ENCODE measurements around the gene E4F1. TPM values are rescaled to one million over a fixed set of nuclear protein-coding genes. Genes with fewer than 3 reads are reported as not detected.

The E4F1 gene
- total and polyA plus RNA-seq, 2 of the 13 experiments (the other 11 are each of a cell fraction or from before 2014, with no cell fraction given), result 13.8 to 19.5 TPM

DNA sequence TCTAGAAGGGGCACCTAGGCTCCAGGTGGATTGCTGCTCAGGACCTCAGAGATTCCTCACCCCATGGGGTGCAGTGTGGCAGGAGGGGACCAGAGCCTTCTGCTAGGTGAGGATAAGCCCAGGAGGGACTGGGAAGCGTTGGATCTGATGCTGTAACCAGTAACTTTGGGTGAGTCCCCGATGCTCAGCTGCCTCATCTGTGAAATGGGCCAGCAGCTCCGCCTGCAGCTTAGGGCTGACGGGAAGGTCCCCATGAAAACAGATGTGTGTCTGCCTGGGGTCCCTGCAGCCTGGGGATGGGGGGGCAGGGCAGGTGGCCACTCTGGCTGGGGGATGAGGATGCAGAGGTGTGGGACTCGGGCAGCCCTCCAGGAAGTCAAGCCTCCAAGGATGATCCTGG is 24.3 kb upstream of the E4F1 start:
- H3K4me2 ChIP-seq (ENCODE audit: low read depth, low read length), result 0 out of 2 replicates have a peak overlapping the region, but pooled peaks have one; percentile 7
- no peaks in the 10 kb centered on the region for H3K79me2 ChIP-seq (ENCODE audit: insufficient read depth, low read length)
- ChIA-PET CTCF (ENCODE audit: low intra/inter-chr PET ratio, low total read pairs) (no interaction called here), POLR2A (interaction anchor here (1.0 to 1.3 kb wide), 3 partner anchors 16 to 44 kb away, joined by 3 to 5 read pairs (median 4); partner anchors contain the start of genes PGP and TRAF7)
- no peaks in the 10 kb centered on the region for H3K9me3 ChIP-seq (ENCODE audit: low read length)
- no peak overlapping the region for H3K4me3 ChIP-seq (replicated peaks in 1 of 3; ENCODE audit: insufficient read depth in 1 of 3, low read depth in 2 of 3, low read length in 3 of 3)
- no peak overlapping the region for H2AFZ ChIP-seq (ENCODE audit: low read length)
- BruUV-seq (replicated peaks), result no TSS peak
- H3K27ac ChIP-seq (ENCODE audit: extremely low read length, insufficient read depth, low read length), result no peak overlapping the region
- peaks cover 41% of the 10 kb centered on the region for H3K4me1 ChIP-seq (ENCODE audit: insufficient read depth, low read length)
- no peak for ATAC-seq
- 37% methylated on average over 3 of the region's 5 CpGs for WGBS (ENCODE audit: low lambda C conversion rate)
- H3K36me3 ChIP-seq (replicated peaks in 1 of 2; ENCODE audit: control insufficient read depth in 1 of 2, insufficient read depth in 2 of 2, low read length in 2 of 2), result no peaks in the 10 kb centered on the region
- no peak overlapping the region for H3K9ac ChIP-seq (ENCODE audit: insufficient read depth, low read depth, low read length)
- intact Hi-C loops (cut with micrococcal nuclease; ENCODE audit: unreplicated experiment) (loop anchor here (5.0 kb wide), 2 partner anchors 37 to 53 kb away; partner anchors contain the start of gene ECI1), in situ Hi-C loops (cut with HindIII; ENCODE audit: extremely low pct_ligation_motif_present, low pct_unique_long_range_greater_than_20kb) (no loop called here)
- H3K27me3 ChIP-seq (ENCODE audit: control insufficient read depth in 1 of 2, insufficient read depth in 2 of 2, low read length in 2 of 2), result peaks cover 2 to 34% of the 10 kb centered on the region in 2 experiments; a peak in 3 of 5 replicates
- TF ChIP-seq JUNB (CRISPR knock-in tag; IDR thresholded peaks at IDR 0.05; ENCODE audit: borderline replicate concordance), result no peak
- no peak for TF ChIP-seq MAFG (CRISPR knock-in tag; IDR thresholded peaks at IDR 0.05)
- TF ChIP-seq ZNF629 (CRISPR knock-in tag; conservative IDR thresholded peaks at IDR 0.05), result peak; percentile 92
- peak; percentile 87 for TF ChIP-seq ZMYM3 (CRISPR knock-in tag; IDR thresholded peaks at IDR 0.05)
- no peak for FAIRE-seq
- no peaks in the 10 kb centered on the region for H4K20me1 ChIP-seq (ENCODE audit: insufficient read depth, low read length)
- no peak for DNase-seq (ENCODE audit: low spot score)

DNA sequence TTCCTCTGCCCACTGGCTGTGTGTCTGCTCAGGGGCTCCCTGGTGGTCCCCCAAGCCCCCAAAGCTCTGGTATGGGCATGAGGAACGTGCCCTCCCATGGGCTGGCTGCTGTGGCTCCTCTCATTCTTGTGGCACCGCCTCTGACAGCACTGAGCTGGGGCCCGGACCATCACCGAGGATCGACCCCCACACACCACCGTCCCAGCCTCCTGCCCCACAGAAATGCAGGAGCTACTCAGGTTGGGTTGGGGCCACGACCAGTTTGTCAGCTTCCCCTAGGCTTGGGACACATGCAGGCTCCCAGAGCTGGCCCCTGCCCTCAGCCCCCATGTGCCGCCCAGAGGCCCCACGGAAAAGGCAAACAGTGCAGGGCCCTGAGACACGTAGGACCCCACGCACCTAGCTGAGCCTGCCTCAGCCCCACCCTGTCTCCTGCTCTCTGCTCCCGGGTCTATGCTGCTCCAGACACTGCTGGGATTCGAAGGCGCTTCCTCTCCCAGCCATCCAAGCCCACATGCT is 23.7 kb upstream of the E4F1 start:
- H3K4me2 ChIP-seq (ENCODE audit: low read depth, low read length), result peak overlapping the region; percentile 3; the same call in 1 of the 2 replicates
- H3K36me3 ChIP-seq (replicated peaks in 1 of 2; ENCODE audit: control insufficient read depth in 1 of 2, insufficient read depth in 2 of 2, low read length in 2 of 2), result no peaks in the 10 kb centered on the region
- no peaks in the 10 kb centered on the region for H3K79me2 ChIP-seq (ENCODE audit: insufficient read depth, low read length)
- CTCF ChIA-PET (ENCODE audit: low intra/inter-chr PET ratio, low total read pairs), result no interaction called here
- BruUV-seq (replicated peaks), result no TSS peak
- no peak overlapping the region; a peak in 1 of 6 replicates for H3K4me3 ChIP-seq (replicated peaks in 1 of 3; ENCODE audit: insufficient read depth in 1 of 3, low read depth in 2 of 3, low read length in 3 of 3)
- ATAC-seq (peak; percentile 5; the same call in 1 of the 3 replicates), DNase-seq (ENCODE audit: low spot score) (no peak), FAIRE-seq (no peak)
- peaks cover 2 to 34% of the 10 kb centered on the region in 2 experiments; a peak in 3 of 5 replicates for H3K27me3 ChIP-seq (ENCODE audit: control insufficient read depth in 1 of 2, insufficient read depth in 2 of 2, low read length in 2 of 2)
- intact Hi-C loops (cut with micrococcal nuclease; ENCODE audit: unreplicated experiment), result loop anchor here (5.0 kb wide), 2 partner anchors 37 to 53 kb away; partner anchors contain the start of gene ECI1
- TF ChIP-seq, protein P1, sequence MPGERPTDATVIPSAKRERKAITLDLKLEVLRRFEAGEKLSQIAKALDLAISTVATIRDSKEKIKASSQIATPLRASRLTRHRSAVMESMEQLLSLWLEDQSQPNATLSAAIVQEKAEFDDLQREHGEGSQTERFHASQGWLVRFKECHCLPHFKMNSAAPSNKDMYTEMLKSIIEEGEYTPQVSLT (CRISPR knock-in tag; IDR thresholded peaks at IDR 0.05; ENCODE audit: borderline replicate concordance, low read depth), result no peak
- TF ChIP-seq ZNF160 (CRISPR knock-in tag; IDR thresholded peaks at IDR 0.05), result no peak
- TF ChIP-seq GABPB1 (CRISPR knock-in tag; IDR thresholded peaks at IDR 0.05), result 0 out of 2 replicates have a peak, but pooled peaks have one; percentile 20
- H3K4me1 ChIP-seq (ENCODE audit: insufficient read depth, low read length), result peaks cover 41% of the 10 kb centered on the region
- no peak overlapping the region for H3K27ac ChIP-seq (ENCODE audit: extremely low read length, insufficient read depth, low read length)
- H2AFZ ChIP-seq (ENCODE audit: low read length), result no peak overlapping the region
- no peaks in the 10 kb centered on the region for H4K20me1 ChIP-seq (ENCODE audit: insufficient read depth, low read length)
- 0% methylated on average over 2 of the region's 14 CpGs for WGBS (ENCODE audit: low lambda C conversion rate)
- H3K9me3 ChIP-seq (ENCODE audit: low read length), result no peaks in the 10 kb centered on the region
- in situ Hi-C loops (cut with HindIII; ENCODE audit: extremely low pct_ligation_motif_present, low pct_unique_long_range_greater_than_20kb), result no loop called here
- no peak overlapping the region for H3K9ac ChIP-seq (ENCODE audit: insufficient read depth, low read depth, low read length)
- POLR2A ChIA-PET, result interaction anchor here (1.0 to 1.3 kb wide), 3 partner anchors 16 to 44 kb away, joined by 3 to 5 read pairs (median 4); partner anchors contain the start of genes PGP and TRAF7
